GM21825 (cell line): ENCODE measurements around the gene AGO1.
"Not testable (repeated sequence)": the region's sequence is repeated elsewhere in the genome, so short reads cannot be mapped to it uniquely, and the experiment has no call there.

Experiments
- ATAC-seq: cut with Tn5 transposase; IDR thresholded peaks from one replicate; pipeline ENCODE4 v1.9.1; 2021; ENCODE audit warnings: mild to moderate bottlenecking, moderate library complexity; ENCODE audit not compliant: unreplicated experiment

The AGO1 gene

GRCh38 chr1:35964277-35964676 lies 81.3 kb downstream of the AGO1 start:
- not testable (repeated sequence) for ATAC-seq

DNA sequence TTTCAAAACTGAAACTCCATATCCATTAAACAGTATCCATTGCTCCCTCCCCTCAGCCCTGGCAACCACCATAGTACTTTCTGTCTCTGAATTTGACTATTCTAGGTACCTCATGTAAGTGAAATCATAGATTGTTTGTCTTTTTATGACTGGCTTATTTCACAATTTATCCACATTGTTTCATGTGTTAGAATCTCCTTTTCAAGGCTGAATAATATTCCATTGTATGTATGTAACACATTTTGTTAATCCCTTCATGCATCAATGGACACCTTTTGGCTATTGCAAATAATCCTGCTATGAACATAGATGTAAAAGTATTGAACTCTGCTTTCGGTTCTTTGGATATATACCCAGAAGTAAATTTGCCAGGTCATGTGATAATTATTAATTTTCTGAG lies 85.4 kb downstream of the AGO1 start:
- ATAC-seq = no peak

GRCh38 chr1:35971601-35972000 lies 88.6 kb downstream of the AGO1 start:
- no peak for ATAC-seq

GRCh38 chr1:35972631-35973030 lies 89.6 kb downstream of the AGO1 start:
- ATAC-seq = not testable (repeated sequence)

GRCh38 chr1:35980090-35980489 lies 97.1 kb downstream of the AGO1 start:
- ATAC-seq = no peak
